GM18951 (cell line): ENCODE measurements around the gene OSBP2.

Experiments used
- POLR2A ChIP-seq: IDR thresholded peaks from 4 replicates; pipeline ENCODE4 v1.6.1; 2011; ENCODE audit warnings: mild to moderate bottlenecking; ENCODE audit not compliant: insufficient read length, insufficient read depth; ENCODE audit errors: extremely low read depth
- in situ Hi-C: fragments of 300-500 bp; cut with MboI; formaldehyde crosslinking; loops from one replicate; pipeline ENCODE4 v1.12.0; 2022; ENCODE audit warnings: low sequenced_read_pairs, mixed read lengths, inconsistent platforms; ENCODE audit not compliant: unreplicated experiment

OSBP2 gene

DNA sequence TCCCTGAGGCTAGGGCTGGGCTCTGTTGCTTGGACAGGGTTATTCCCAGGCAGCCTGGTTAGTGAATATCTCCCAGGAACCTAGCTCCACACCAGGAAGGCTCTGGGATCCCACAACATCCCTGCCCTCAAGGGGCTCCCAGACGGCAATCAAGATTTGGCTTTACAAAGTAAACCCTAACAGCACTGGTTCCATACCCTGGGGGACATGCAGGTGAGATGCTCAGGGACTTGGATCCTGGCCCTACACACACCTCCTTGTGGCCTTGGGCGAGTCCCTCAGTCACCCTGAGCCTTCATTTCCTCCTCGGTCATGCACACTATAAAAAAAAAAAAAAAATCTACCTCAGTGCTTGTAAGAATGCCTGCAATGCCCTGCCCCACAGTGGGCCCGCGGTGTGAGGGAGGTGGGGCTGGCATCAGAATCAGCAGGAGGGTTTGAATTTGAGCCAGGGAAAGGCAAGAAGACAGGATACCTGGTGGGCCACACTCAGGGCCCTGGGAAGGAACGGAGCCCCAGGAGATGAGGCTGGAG, 187.6 kb downstream of the OSBP2 start:
- in situ Hi-C loops, result no loop called here
- TF ChIP-seq POLR2A, result no peak

DNA sequence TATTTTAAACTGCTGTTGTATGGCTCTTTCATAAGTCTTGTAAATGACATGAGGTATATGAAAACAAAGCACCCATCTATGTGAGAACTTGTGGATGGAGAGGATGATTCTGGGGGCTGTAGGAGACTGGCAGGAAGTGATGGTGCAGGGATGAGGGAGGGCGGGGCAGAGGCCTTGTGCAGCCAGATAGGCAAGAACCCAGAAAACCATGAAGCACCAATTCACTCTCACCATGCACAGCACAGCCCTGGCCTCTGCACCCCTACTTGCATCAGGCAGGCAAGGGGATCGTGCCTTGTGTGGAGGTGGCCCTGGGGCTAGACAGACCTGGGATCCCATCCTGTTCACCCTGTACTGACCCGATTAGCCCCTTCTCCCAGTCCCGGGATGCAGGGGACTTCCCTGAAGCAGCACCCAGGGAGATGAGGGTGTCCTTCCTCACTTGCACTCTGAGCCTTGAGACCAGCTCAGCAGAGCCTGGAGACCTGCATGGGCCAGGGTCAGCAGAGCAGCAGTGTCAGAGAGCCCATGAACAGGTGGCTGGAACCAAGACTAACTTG, 188.4 kb downstream of the OSBP2 start:
- TF ChIP-seq POLR2A, result no peak
- in situ Hi-C loops, result no loop called here

DNA sequence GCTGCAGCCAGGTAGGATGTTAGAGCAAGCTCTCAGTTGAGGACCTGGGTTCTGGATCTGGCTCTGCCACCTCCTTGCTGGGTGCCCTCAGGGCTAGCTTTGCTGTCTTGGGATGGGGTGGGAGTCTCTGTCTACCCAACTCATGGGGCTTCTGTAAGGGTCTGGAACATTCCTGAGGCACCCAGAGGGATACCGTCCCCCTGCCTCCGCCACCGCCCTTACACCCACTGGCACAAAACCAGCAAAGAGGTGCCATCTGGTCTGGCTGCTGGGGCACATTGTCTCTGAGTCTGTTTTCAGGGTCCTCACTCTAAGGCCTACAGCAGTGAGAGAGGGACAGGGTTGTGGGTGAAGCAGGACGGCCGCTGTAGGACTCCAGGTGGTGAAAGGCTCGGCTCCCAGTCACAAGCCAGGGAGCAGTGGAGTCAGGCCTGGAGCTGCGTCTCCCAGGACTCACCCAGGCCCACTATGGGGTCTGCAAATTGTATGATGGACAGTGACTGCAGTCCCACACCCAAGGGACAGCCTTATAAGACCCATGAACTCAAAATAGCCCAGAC, 189.0 kb downstream of the OSBP2 start:
- no peak for TF ChIP-seq POLR2A
- in situ Hi-C loops, result no loop called here

DNA sequence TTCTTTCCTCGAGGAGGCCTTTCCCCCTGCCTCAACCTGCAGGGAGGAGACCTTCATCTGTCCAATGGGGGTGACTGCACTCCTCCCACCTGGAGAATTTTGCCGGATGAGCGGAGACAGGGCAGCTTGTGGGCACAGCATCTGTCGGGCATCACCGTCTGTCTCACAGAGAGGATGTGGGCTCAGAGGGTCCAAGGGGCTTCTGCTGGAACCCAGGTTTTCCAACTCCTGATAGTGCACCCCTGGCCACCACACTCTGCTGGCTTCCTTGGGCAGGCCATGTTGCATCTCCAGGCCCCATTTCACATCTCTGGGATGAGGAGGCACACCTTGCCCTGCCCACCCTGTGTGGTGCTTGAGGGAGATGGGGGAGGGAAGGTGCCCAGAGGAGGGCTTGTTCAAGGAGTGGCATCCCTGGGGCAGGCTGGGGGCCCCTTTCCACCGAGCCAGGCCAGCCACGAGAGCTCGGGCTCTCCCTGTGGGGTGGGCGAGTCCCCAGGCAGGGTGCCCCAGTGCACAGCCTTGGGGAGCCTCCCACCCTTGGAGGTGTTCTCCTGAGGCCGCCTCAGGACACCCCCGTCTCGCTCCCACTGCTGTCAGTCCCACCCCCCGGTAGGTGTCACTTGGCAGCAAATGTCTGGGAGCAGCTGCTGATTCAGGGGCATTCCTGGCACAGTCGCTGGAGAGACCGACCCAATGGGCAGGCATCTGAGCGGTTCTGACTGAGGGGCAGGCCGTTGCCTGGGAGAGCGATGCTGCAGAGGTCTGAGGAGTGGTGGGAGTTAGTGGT, 189.7 kb downstream of the OSBP2 start:
- no peak for TF ChIP-seq POLR2A
- in situ Hi-C loops, result no loop called here

DNA sequence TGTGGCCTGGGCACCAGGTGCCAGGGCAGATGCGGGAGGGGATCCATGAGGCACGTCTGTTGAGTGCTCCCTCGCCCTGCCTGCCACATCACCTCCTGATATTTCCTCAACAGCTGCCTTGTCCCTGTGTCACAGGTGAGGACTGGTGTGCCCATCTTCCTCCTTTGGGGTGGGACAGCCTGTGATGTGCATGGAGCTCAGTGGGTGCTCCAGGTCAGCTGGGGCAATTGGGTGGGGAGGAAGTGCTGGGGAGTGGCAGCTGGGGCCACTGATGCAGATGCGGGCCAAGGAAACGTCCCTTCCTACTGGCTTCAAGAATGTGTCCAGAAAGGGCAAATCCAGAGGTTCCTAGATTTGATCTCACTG, 190.3 kb downstream of the OSBP2 start:
- no peak for TF ChIP-seq POLR2A
- in situ Hi-C loops, result no loop called here

DNA sequence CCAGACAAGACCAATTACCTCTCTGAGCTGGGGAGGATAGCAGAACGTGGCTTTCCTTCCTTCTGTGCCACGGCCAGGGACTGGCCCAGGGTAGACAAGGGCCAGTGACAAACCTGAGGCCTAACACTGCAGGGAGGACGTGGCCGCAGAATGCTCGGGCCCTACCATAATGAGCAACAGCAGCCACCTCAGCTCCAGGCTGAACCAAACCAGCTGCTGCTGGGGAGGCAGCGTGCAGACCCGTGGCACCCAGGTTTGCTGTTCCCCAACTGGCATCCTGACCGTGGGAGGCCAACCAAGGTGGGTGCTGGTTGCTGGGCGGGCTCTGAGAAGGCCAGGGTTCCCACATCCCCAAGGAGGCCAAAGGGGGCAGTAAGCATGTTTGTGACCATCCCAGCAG, 190.9 kb downstream of the OSBP2 start:
- no peak for TF ChIP-seq POLR2A
- in situ Hi-C loops, result no loop called here

DNA sequence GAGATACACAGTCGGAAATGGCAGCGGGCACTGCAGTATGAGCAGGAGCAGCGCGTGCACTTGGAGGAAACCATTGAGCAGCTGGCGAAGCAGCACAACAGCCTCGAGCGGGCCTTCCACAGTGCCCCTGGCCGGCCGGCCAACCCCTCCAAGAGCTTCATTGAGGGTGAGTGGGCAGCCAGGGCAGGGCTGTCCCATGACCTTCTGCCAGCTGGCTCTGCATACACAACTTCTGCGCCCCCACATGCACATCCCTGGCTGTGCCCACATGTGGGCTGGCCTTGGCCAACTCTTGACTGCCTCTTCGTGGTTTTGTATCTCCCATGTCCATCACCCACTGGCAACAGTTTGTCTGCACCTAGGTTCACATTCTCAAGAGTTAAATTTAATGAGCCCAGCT, 192.8 kb downstream of the OSBP2 start:
- in situ Hi-C loops, result no loop called here
- TF ChIP-seq POLR2A, result no peak

DNA sequence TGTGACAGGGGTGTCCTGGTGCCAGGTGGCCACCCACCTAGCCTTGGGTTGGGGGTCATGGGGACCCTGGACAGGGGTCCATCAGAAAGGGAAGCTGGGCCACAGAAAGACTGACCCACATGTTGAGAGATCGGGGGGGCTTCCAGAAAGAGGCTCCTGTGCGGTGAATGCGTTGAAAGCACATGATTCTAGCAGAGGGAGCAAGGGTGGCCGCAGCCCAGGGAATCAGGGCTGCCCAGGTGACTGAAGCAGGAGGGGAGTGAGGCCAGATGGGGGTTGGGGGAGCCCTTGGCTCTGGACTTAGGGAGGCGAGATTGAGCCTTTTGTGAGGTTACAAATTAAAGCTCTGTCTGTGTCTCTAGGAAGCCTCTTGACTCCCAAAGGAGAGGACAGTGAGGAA, 193.2 kb downstream of the OSBP2 start:
- in situ Hi-C loops, result no loop called here
- TF ChIP-seq POLR2A, result no peak

DNA sequence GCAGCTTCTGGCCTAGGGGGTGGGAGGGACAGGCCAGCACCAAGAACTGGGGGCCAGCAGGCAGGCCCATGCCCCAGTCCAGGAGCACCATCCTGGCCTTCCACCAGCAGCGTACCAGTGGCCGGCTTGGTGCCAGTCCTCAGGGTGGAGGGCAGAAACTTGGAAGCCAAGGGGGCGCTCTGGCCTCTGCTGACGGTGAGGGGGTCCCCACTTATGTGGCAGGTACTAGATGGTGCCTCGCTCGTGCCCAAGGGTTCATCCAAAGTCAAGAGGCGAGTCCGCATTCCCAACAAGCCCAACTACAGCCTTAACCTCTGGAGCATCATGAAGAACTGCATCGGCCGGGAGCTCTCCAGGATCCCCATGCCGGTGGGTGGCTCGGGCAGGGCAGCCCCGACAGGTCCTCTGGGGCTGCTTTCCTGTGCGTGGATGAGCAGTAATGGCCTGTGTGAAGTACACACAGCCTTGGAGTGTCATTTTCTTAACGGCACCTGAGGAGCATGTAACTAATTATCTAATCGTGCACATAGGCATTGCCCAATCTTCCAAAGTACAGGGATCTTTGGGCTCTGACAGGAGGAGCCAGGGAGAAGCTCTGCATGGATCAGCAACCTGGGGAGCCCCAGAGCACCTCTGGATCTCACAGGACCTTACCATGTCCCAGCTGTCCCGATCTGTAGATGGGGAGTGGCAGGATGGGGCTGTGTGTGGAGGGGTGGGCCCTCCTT, 194.8 kb downstream of the OSBP2 start:
- in situ Hi-C loops, result no loop called here
- no peak for TF ChIP-seq POLR2A

DNA sequence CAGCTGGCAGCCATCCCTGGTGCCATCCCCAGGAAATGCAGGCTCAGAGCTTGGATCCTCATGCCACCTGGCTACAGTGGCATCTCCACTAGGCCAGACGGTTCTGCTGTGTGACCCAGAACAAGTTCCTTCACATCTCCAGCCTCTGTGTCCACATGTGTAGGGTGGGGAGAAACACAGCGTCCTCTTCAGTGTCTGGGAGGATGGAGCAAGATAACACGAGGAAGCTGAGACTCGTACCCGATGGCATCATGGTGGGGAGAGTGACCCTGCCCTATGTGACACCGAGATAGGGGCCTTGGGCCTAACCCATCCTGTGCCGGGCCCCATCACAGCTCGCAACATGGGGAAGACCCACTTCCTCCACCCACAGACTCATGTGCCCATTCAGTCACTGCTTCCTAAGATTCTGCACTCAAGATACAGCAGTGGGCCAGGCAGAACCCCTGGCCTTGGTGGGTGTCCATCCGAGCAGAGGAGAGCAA, 195.4 kb downstream of the OSBP2 start:
- in situ Hi-C loops, result no loop called here
- no peak for TF ChIP-seq POLR2A

DNA sequence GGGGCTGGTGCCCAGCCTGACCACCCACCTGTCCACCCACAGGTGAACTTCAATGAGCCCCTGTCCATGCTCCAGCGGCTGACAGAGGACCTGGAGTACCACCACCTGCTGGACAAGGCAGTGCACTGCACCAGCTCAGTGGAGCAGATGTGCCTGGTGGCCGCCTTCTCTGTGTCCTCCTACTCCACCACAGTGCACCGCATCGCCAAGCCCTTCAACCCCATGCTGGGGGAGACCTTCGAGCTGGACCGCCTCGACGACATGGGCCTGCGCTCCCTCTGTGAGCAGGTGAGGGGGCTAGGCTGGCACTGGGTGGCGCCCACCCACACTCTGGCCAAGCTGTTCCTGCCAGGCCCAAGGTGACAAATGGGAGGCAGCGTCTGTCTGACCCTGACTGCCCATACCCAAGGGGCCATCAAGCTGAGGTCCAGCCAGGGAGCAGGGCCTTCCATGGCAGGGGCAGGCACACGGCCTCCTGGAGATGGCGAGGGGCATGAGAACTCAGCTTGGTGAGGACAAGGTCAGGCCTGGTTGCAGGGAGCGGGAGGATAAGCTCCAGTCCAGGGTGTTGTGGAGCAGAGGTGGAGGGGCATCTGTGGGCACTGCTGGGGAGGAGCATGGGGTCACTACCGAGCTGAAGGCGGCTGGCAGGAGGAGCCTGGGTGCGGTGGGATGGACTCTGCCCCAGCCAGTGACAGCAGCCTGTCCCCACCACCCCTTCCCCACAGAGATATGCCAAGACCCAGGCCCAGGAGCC, 196.2 kb downstream of the OSBP2 start:
- TF ChIP-seq POLR2A, result no peak
- in situ Hi-C loops, result no loop called here

DNA sequence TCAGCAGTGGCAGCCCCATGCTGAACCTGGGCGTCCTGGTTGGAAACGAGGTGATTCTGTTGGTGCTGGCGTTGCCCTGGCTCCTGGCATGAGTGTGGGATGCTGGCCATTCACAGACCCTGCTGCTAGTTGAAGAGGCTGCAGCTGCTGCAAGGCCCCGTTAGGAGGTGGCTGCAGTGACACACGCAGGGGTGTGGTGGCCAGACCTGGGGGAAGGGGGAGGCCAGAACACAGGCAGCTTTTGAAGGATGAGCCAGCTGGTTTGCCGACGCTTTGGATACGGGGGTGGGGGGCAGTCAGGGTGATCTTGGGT, 196.7 kb downstream of the OSBP2 start:
- in situ Hi-C loops, result no loop called here
- TF ChIP-seq POLR2A, result no peak

DNA sequence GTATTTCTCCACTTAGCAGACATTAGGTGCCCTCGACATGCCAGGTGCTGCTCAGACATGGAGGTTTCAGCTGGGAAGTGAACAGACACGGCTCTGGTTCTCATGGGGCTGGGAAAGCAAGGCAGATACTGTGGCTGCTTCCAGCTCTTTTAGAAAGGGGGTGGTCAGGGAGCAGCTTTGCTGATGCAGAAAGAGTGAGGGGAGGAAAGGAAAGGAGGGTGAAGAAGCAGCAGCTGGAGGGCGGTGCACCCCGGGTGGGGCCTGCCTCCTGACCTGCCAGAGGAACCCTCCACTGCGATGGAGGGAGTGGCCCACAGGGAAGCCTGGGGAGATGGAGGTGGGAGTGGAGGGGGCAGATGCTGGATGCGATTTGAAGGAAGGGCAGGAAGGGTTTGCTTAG, 197.1 kb downstream of the OSBP2 start:
- in situ Hi-C loops, result no loop called here
- no peak for TF ChIP-seq POLR2A
